Esophagus squamous epithelium (tissue), 5 donors: ENCODE data around the gene PGS1. TPM values are rescaled to one million over a fixed set of nuclear protein-coding genes. Genes with fewer than 3 reads are reported as not detected.

Source experiments
- DNase-seq: peaks from one replicate; lab custom pipeline; 2025; lab: John Stamatoyannopoulos, UW
- H3K27ac ChIP-seq, 4 donors: fragments of 200-600 bp; sonication (generic); one replicate each; pipeline ENCODE4 v1.5.1; 2016 to 2019; ENCODE audit warnings: mild to moderate bottlenecking in 1 of 4
- H3K27me3 ChIP-seq, 4 donors: fragments of 200-600 bp; sonication (generic); 1 replicate in 3 of 4; 2 replicates in 1 of 4; pipeline versions ENCODE4 v1.5.1 to v1.6.0; 2017 to 2021; ENCODE audit warnings: antibody characterized with exemption in 1 of 4
- H3K36me3 ChIP-seq, 3 donors: fragments of 200-600 bp; sonication (generic); one replicate each; pipeline ENCODE4 v1.5.1; 2016 to 2019
- H3K4me1 ChIP-seq, 3 donors: fragments of 200-600 bp; sonication (generic); one replicate each; pipeline ENCODE4 v1.5.1; 2017 to 2019
- H3K4me3 ChIP-seq, 4 donors: fragments of 200-600 bp; sonication (generic); 1 replicate in 3 of 4; 2 replicates in 1 of 4; pipeline ENCODE4 v1.5.1; 2016 to 2019; ENCODE audit warnings: mild to moderate bottlenecking in 2 of 4, moderate library complexity in 1 of 4
- H3K9me3 ChIP-seq, 3 donors: fragments of 200-600 bp; sonication (generic); one replicate each; pipeline ENCODE4 v1.5.1; 2016 to 2019
- CTCF ChIP-seq, 6 experiments: fragments of 450-650 bp in 4 of 6; fragments of 200-600 bp in 2 of 6; sonication (generic) in 2 of 6; IDR thresholded peaks; one replicate each; pipeline ENCODE4 v1.5.1; 2016 to 2019; ENCODE audit warnings: antibody characterized with exemption in 6 of 6, mild to moderate bottlenecking in 4 of 6, moderate library complexity in 4 of 6
- POLR2A ChIP-seq, 4 donors: fragments of 450-650 bp; IDR thresholded peaks; one replicate each; pipeline ENCODE4 v1.6.1; 2017; ENCODE audit warnings: antibody characterized with exemption in 4 of 4, mild to moderate bottlenecking in 4 of 4, moderate library complexity in 3 of 4
- WGBS, 2 donors: methylation state at CpG; one replicate each; pipeline ENCODE4 v1.1.5; 2018; 5-methylcytosine and 5-hydroxymethylcytosine counted together
- intact Hi-C: fragments of 100-400 bp; cut with DNase I; formaldehyde crosslinking; loops from one replicate; pipeline ENCODE4 v1.15.0; 2022
- total RNA-seq, 4 donors: library from RNA; depleted of rRNA; stranded (reverse); fragments of >200 nt; gene quantifications; one replicate each; pipeline ENCODE4 v1.1.0, GENCODE V29; 2016
- donor health status: DM: yes; HTN: yes; CAD: no.

The PGS1 gene
- total RNA-seq, 4 donors from 2014 or later, result 18.6 to 32.4 (median 23.0) TPM

GRCh38 chr17:78430892-78431691 is 52.6 kb downstream of the PGS1 start:
- TF ChIP-seq CTCF (IDR thresholded peaks at IDR 0.05) (no peak), POLR2A (IDR thresholded peaks at IDR 0.05) (no peak)
- WGBS, 2 donors, result 62 to 87% methylated on average over 8 to 14 of the region's 20 CpGs
- intact Hi-C loops, result no loop called here
- H3K9me3 ChIP-seq, result no peaks in the 10 kb centered on the region
- DNase-seq, result no peak
- H3K27ac ChIP-seq, result no peak overlapping the region
- H3K27me3 ChIP-seq, result no peaks in the 10 kb centered on the region
- H3K36me3 ChIP-seq, result peaks cover 5 to 40% (median 10%) of the 10 kb centered on the region in 3 donors
- H3K4me3 ChIP-seq, result no peak overlapping the region
- peaks cover 6 to 28% (median 12%) of the 10 kb centered on the region in 3 donors for H3K4me1 ChIP-seq

- Histone ChIP-seq H3K4me3 (no peak overlapping the region), H3K9me3 (no peaks in the 10 kb centered on the region), H3K36me3 (peaks cover 0 to 35% (median 4%) of the 10 kb centered on the region in 3 donors), H3K4me1 (peaks cover 6 to 28% (median 12%) of the 10 kb centered on the region in 3 donors), H3K27me3 (peaks cover 0 to 2% (median 0%) of the 10 kb centered on the region in 4 donors), H3K27ac (no peak overlapping the region)
- no peak for TF ChIP-seq POLR2A (IDR thresholded peaks at IDR 0.05)
- TF ChIP-seq CTCF (IDR thresholded peaks at IDR 0.05), result no peak
- 73 to 93% methylated on average over 6 to 8 of the region's 11 CpGs for WGBS, 2 donors
- intact Hi-C loops, result no loop called here
- DNase-seq, result no peak
These were observed 53.2 kb downstream of the PGS1 start for GRCh38 chr17:78431692-78431958.

GRCh38 chr17:78432226-78433012 is 54.0 kb downstream of the PGS1 start:
- DNase-seq, result no peak
- Histone ChIP-seq H3K36me3 (peaks cover 0 to 27% (median 0%) of the 10 kb centered on the region in 3 donors), H3K4me1 (peaks cover 6 to 28% (median 12%) of the 10 kb centered on the region in 3 donors), H3K27me3 (peaks cover 0 to 10% (median 0%) of the 10 kb centered on the region in 4 donors), H3K27ac (no peak overlapping the region), H3K4me3 (no peak overlapping the region), H3K9me3 (no peaks in the 10 kb centered on the region)
- WGBS, 2 donors, result 49 to 95% methylated on average over 8 to 13 of the region's 21 CpGs
- TF ChIP-seq CTCF (IDR thresholded peaks at IDR 0.05) (no peak), POLR2A (IDR thresholded peaks at IDR 0.05) (no peak)
- intact Hi-C loops, result no loop called here

- WGBS, 2 donors, result no CpG with 5 or more reads among the region's 20 CpGs
- H3K4me3 ChIP-seq, result no peak overlapping the region
- no peak overlapping the region for H3K27ac ChIP-seq
- H3K27me3 ChIP-seq, result peaks cover 0 to 17% (median 0%) of the 10 kb centered on the region in 4 donors
- H3K36me3 ChIP-seq, result peaks cover 0 to 21% (median 0%) of the 10 kb centered on the region in 3 donors
- TF ChIP-seq CTCF (IDR thresholded peaks at IDR 0.05), result no peak
- TF ChIP-seq POLR2A (IDR thresholded peaks at IDR 0.05), result no peak
- no peak for DNase-seq
- intact Hi-C loops, result no loop called here
- H3K9me3 ChIP-seq, result no peaks in the 10 kb centered on the region
- H3K4me1 ChIP-seq, result peaks cover 4 to 24% (median 10%) of the 10 kb centered on the region in 3 donors
These were observed 54.7 kb downstream of the PGS1 start for GRCh38 chr17:78433013-78433727.
